Skin epidermis (tissue), 12 donors: Measurements from ENCODE around the gene SLIT1.
"Not testable (repeated sequence)": the region's sequence is repeated elsewhere in the genome, so short reads cannot be mapped to it uniquely, and the experiment has no call there.

Experiments used
- H3K27ac ChIP-seq, 21 experiments: fragments of 200-600 bp; sonication (generic) in 11 of 21; one replicate each; pipeline ENCODE4 v1.5.0; 2020; ENCODE audit warnings: mild to moderate bottlenecking in 3 of 21, inconsistent platforms in 2 of 21, moderate library complexity in 2 of 21
- H3K4me3 ChIP-seq, 7 experiments: fragments of 200-600 bp; sonication (generic) in 2 of 7; one replicate each; pipeline ENCODE4 v1.5.0; 2020; ENCODE audit warnings: inconsistent platforms in 2 of 7, mild to moderate bottlenecking in 2 of 7, moderate library complexity in 1 of 7

The SLIT1 gene

GRCh38 chr10:97096261-97097083, 89.3 kb downstream of the SLIT1 start:
- Histone ChIP-seq H3K4me3 (no peak overlapping the region), H3K27ac (no peak overlapping the region)

GRCh38 chr10:97095701-97096260, 90.0 kb downstream of the SLIT1 start:
- Histone ChIP-seq H3K4me3 (no peak overlapping the region), H3K27ac (no peak overlapping the region)

GRCh38 chr10:97090644-97091043, 95.1 kb downstream of the SLIT1 start:
- Histone ChIP-seq H3K4me3 (no peak overlapping the region), H3K27ac (no peak overlapping the region)

GRCh38 chr10:97090035-97090434, 95.7 kb downstream of the SLIT1 start:
- Histone ChIP-seq H3K4me3 (no peak overlapping the region), H3K27ac (no peak overlapping the region)

GRCh38 chr10:97089209-97089870, 96.4 kb downstream of the SLIT1 start:
- Histone ChIP-seq H3K4me3 (no peak overlapping the region), H3K27ac (no peak overlapping the region)

- H3K27ac ChIP-seq, result no peak overlapping the region
- no peak overlapping the region for H3K4me3 ChIP-seq
Observed at GRCh38 chr10:97087296-97087695, 98.5 kb downstream of the SLIT1 start.

DNA sequence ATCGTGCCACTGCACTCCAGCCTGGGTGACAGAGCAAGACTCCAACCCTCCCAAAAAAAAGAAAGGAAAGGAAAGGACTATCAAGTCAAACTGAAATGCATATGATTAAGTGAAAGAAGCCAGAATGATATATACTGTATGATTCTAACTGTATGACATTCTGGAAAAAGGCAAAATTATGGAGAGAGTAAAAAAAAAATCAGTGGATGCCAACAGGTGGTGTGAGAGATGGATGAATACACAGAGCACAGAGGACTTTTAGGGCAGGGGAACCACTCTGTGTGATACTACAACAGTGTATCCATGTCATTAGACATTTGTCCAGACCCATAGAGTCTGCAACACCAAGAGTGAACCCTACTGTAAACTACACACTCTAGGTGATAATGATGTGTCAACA, 99.2 kb downstream of the SLIT1 start:
- Histone ChIP-seq H3K27ac (no peak overlapping the region), H3K4me3 (no peak overlapping the region)

GRCh38 chr10:97083228-97083829, 102.4 kb downstream of the SLIT1 start:
- no peak overlapping the region for H3K4me3 ChIP-seq
- no peak overlapping the region for H3K27ac ChIP-seq

- H3K4me3 ChIP-seq, result not testable (repeated sequence)
Observed at GRCh38 chr10:97082575-97082974, 103.2 kb downstream of the SLIT1 start.

GRCh38 chr10:97081621-97082235, 104.0 kb downstream of the SLIT1 start:
- Histone ChIP-seq H3K27ac (no peak overlapping the region), H3K4me3 (no peak overlapping the region)

More at GRCh38 chr10:97082575-97082974, 103.2 kb downstream of the SLIT1 start:
- H3K27ac ChIP-seq, result not testable (repeated sequence)

- no peak overlapping the region for H3K4me3 ChIP-seq
- H3K27ac ChIP-seq, result no peak overlapping the region
Observed at GRCh38 chr10:97080051-97080776, 105.5 kb downstream of the SLIT1 start.

GRCh38 chr10:97079448-97079847, 106.3 kb downstream of the SLIT1 start:
- no peak overlapping the region for H3K27ac ChIP-seq
- no peak overlapping the region for H3K4me3 ChIP-seq

DNA sequence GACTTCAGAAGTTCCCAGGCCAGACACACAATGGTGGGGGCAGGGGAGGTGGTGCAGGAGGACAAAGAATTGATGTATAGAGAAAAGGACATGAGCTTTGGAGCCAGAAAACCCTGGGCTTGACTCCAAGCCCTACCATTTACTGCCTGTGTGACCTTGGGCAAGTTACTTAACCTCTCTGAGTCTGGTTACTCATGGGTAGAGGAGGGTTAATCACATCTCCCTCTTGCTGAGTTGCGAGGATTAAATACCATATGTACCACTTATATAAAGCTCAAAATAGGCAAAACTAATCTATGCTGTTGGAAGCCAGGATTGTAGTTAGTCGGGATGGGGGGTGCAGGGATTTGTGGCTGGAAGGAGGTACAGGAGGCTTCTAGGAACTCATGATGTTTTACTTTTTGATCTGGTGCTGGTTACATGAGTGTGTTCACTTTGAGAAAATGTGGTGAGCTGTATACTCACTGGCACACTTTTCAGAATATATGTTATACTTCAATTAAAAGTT, 106.8 kb downstream of the SLIT1 start:
- H3K4me3 ChIP-seq, result no peak overlapping the region

DNA sequence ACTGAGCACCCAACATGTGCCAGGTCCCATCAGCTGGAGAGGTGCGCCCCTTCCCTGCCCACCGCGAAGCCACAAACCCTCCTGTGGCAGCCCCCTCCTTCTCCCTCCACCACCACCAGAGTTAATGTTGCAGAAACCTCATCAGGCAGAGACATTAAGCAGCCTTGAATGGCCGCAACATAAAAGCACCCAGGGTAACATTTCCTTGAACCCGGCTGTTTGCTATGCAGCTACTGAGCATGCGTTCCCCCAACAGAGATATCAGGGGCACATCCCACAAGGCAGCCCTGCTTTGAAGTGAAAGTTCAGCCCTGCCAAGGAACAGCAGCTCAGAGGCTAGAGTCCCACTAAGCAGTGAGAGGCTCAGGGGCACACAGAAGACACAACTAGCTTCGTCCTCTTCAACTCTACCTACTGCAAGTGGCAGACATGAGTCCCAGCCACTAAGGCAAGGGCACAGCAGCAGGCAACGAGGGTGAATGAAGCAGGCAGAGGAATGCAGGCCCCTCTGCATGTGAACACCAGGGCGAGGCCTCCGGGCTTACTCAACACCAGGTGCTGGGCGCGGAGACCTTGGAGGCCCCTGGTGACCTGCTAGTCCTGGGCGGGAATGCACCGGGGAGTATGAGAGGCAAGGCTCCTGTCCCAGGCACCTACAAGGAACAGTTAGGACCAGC, 107.4 kb downstream of the SLIT1 start:
- Histone ChIP-seq H3K4me3 (no peak overlapping the region), H3K27ac (no peak overlapping the region)

More for the DNA sequence above, 106.8 kb downstream of the SLIT1 start:
- H3K27ac ChIP-seq, result no peak overlapping the region

GRCh38 chr10:97076781-97077180, 109.0 kb downstream of the SLIT1 start:
- H3K4me3 ChIP-seq, result no peak overlapping the region

DNA sequence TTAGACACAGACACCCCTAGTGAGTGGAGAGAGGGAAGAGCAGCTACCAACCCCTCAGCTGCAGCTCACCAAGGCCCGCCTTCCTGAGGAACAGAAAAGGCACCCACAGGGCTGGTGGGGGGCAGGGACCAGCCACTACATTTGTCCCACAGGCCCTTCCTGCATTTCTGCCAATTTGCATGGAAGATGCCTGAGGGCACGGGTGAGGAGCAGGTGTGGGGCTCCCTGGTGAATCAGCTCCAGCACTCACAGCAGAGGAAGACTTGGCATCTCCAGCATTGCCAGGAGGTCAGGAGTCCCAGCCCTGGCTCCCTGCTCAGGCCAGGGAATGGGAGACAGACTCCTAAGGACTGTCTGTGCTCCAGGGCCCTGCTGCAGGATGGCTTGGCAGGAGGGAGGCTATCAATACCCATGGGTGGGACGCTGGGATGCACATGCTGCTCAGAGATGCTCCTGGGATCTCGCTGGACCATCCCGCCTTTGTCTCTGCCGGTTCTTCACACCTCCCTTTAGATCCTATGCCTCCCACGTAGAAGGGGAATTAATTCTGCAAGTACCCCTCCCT, 109.7 kb downstream of the SLIT1 start:
- no peak overlapping the region for H3K27ac ChIP-seq
- no peak overlapping the region for H3K4me3 ChIP-seq

More at GRCh38 chr10:97076781-97077180, 109.0 kb downstream of the SLIT1 start:
- no peak overlapping the region for H3K27ac ChIP-seq

DNA sequence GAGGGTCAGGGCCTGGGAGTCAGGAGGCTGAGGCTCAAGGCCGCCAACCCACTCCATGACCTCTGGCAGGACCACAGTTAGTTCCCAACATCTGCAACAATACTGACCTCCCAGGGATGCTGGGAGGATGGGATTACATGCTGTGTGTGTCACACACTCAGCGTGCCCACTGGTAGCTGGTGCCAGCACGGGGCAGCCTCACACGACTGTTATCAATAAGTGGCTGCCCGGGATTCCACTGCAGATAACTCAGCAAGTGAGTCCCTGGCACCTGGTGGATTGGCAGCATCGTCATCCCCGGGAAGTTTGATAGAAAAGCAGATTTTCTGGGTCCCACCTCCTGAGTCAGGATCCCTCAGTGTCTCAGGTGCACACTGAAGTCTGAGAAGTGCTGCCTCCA, 110.3 kb downstream of the SLIT1 start:
- no peak overlapping the region for H3K27ac ChIP-seq
- H3K4me3 ChIP-seq, result no peak overlapping the region
